Natural killer cell (primary cell): Measurements from ENCODE around the gene COX6A2. TPM values are rescaled to one million over a fixed set of nuclear protein-coding genes. Genes with fewer than 3 reads are reported as not detected.

Source experiments
- ATAC-seq, 3 donors: fragments of 150-1000 bp in 2 of 3; fragments of 200-7000 bp in 1 of 3; cut with Tn5 transposase; 1 replicate in 1 of 3; 2 replicates in 2 of 3; pipeline ENCODE4 v1.10.0; 2021; ENCODE audit warnings: mild to moderate bottlenecking in 2 of 3, moderate library complexity in 2 of 3
- DNase-seq, 2 donors: peaks; one replicate each; pipeline versions ENCODE4 v3.0.0 to v3.0.0-alpha.2; 2013 to 2021; ENCODE audit warnings: mixed read lengths in 1 of 2
- H3K27ac ChIP-seq: one replicate; pipeline ENCODE4 v1.5.1; 2013; ENCODE audit warnings: mild to moderate bottlenecking, low read length
- H3K27me3 ChIP-seq: one replicate; pipeline ENCODE4 v1.6.1; 2013; ENCODE audit warnings: low read length; ENCODE audit not compliant: control insufficient read depth, insufficient read depth
- H3K36me3 ChIP-seq: one replicate; pipeline ENCODE4 v1.6.1; 2013; ENCODE audit warnings: low read length; ENCODE audit not compliant: control insufficient read depth, insufficient read depth
- H3K4me1 ChIP-seq: one replicate; pipeline ENCODE4 v1.6.1; 2013; ENCODE audit warnings: low read length; ENCODE audit not compliant: control insufficient read depth, insufficient read depth
- H3K4me3 ChIP-seq: one replicate; pipeline ENCODE4 v1.5.1; 2013; ENCODE audit warnings: low read length
- H3K9me3 ChIP-seq: one replicate; pipeline ENCODE4 v1.6.1; 2013; ENCODE audit warnings: low read length; ENCODE audit not compliant: control insufficient read depth, insufficient read depth
- H3K27ac Mint-ChIP-seq, 2 donors: one replicate each; pipeline ENCODE4 v1.8.0; 2022; ENCODE audit warnings: mild to moderate bottlenecking in 2 of 2, mixed read lengths in 2 of 2, moderate library complexity in 1 of 2
- H3K27me3 Mint-ChIP-seq, 2 donors: one replicate each; pipeline ENCODE4 v1.8.0; 2022; ENCODE audit warnings: low read depth in 2 of 2, mixed read lengths in 2 of 2
- H3K36me3 Mint-ChIP-seq: one replicate; pipeline ENCODE4 v1.8.0; 2022; ENCODE audit warnings: mixed read lengths
- H3K4me1 Mint-ChIP-seq, 2 donors: one replicate each; pipeline ENCODE4 v1.8.0; 2022; ENCODE audit warnings: mixed read lengths in 2 of 2
- H3K4me3 Mint-ChIP-seq: one replicate; pipeline ENCODE4 v1.8.0; 2022; ENCODE audit warnings: mild to moderate bottlenecking, moderate library complexity, mixed read lengths
- H3K9me3 Mint-ChIP-seq, 2 donors: one replicate each; pipeline ENCODE4 v1.8.0; 2022; ENCODE audit warnings: mixed read lengths in 2 of 2
- WGBS: methylation state at CpG from one replicate; pipeline ENCODE4 v1.1.7; 2013; ENCODE audit warnings: missing lambda C conversion rate; ENCODE audit not compliant: insufficient coverage; 5-methylcytosine and 5-hydroxymethylcytosine counted together
- intact Hi-C: fragments of 100-400 bp; cut with micrococcal nuclease; formaldehyde crosslinking; loops from one replicate; pipeline ENCODE4 v1.14.2; 2022
- total RNA-seq, 4 donors: library from RNA; stranded (reverse); fragments of 120-200 nt in 1 of 4; gene quantifications; one replicate each; pipeline versions ENCODE4 v1.2.3 to v1.2.4, GENCODE V29; 2013 to 2022
- TF ChIP-seq, protein P1 (sequence below): fragments of 200-600 bp; IDR thresholded peaks from one replicate; pipeline ENCODE4 v1.8.0; 2022; ENCODE audit warnings: antibody characterized with exemption

COX6A2 gene
- total RNA-seq, 3 donors from 2014 or later (not counting 1 experiment from before 2014, with no cell fraction given) = not detected

DNA sequence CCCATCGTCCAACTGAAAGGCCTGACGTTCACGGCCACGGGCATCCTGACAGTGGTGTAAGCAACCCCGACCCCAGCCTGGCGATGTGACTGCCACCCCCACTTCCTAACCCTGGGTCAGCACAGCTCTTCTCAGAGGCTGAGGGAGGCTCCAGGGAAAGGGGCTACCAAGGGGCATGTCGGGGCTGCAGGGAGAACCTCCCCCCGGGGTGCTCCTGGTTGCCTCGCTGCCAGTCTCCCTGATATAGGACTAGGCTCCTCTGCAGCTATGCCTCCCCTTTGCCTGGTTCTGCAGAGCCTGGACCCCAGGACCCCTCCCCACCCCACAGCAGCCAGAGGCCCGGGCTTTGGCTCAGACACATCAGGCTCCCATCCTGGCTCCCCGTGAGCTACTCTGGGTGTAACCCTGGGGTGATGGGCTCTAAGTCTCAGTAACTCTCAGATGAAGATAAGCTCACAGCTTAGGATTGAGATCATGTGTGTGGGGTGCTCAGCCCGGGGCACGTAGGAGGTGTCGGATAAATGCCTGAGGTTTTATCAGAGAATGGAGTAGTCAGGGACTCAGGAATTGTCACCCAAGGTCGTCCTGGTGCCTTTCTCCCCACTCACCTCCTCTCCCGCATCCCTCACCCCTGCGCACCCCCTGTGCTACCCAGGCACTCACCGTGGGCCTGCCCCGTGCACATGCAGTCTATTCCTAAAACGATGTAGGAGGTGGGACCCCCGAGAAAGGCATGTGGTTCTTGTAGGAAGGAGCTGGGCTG, 24.4 kb downstream of the COX6A2 start:
- Mint-ChIP-seq H3K9me3 (peaks cover 0 to 2% of the 10 kb centered on the region in 2 donors), H3K4me1 (peaks cover 34 to 39% of the 10 kb centered on the region in 2 donors), H3K27me3 (no peaks in the 10 kb centered on the region), H3K4me3 (no peak overlapping the region), H3K36me3 (no peaks in the 10 kb centered on the region), H3K27ac (no peak overlapping the region)
- ATAC-seq (no peak), DNase-seq (no peak)
- 89% methylated on average over 21 of the region's 21 CpGs for WGBS
- no peak overlapping the region for H3K4me3 ChIP-seq
- no peaks in the 10 kb centered on the region for H3K36me3 ChIP-seq
- H3K9me3 ChIP-seq = peaks cover 7% of the 10 kb centered on the region
- H3K4me1 ChIP-seq = peaks cover 49% of the 10 kb centered on the region
- no peak overlapping the region for H3K27ac ChIP-seq
- intact Hi-C loops = loop anchor here (5.0 kb wide), 1 partner anchor 36 kb away; no protein-coding TSS in a partner anchor
- TF ChIP-seq, protein P1, sequence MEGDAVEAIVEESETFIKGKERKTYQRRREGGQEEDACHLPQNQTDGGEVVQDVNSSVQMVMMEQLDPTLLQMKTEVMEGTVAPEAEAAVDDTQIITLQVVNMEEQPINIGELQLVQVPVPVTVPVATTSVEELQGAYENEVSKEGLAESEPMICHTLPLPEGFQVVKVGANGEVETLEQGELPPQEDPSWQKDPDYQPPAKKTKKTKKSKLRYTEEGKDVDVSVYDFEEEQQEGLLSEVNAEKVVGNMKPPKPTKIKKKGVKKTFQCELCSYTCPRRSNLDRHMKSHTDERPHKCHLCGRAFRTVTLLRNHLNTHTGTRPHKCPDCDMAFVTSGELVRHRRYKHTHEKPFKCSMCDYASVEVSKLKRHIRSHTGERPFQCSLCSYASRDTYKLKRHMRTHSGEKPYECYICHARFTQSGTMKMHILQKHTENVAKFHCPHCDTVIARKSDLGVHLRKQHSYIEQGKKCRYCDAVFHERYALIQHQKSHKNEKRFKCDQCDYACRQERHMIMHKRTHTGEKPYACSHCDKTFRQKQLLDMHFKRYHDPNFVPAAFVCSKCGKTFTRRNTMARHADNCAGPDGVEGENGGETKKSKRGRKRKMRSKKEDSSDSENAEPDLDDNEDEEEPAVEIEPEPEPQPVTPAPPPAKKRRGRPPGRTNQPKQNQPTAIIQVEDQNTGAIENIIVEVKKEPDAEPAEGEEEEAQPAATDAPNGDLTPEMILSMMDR = no peak
- no peaks in the 10 kb centered on the region for H3K27me3 ChIP-seq

DNA sequence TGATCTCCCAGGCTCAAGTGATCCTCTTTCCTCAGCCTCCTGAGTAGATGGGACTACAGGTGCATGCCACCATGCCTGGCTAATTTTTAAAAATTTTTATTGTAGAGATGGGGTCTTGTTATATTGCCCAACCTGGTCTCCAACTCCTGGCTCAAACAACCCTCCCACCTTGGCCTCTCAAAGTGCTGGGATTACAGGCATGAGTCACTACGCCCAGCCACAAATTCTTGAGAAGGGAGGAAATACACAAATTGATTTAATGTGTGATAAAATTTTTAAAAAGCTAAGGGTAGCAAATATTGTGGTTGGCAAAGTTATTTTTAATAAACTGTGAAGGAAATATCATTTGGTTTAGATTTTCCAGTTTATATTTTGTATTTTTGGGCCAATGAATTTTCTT, 25.5 kb downstream of the COX6A2 start:
- no peaks in the 10 kb centered on the region for H3K36me3 ChIP-seq
- no peak overlapping the region for H3K4me3 ChIP-seq
- TF ChIP-seq, protein P1 = no peak
- H3K27ac ChIP-seq = no peak overlapping the region
- Mint-ChIP-seq H3K36me3 (no peaks in the 10 kb centered on the region), H3K27ac (no peak overlapping the region), H3K4me1 (peaks cover 36 to 47% of the 10 kb centered on the region in 2 donors), H3K9me3 (peaks cover 0 to 2% of the 10 kb centered on the region in 2 donors), H3K27me3 (no peaks in the 10 kb centered on the region), H3K4me3 (peak overlapping the region; percentile 17)
- intact Hi-C loops = loop anchor here (5.0 kb wide), 1 partner anchor 35 kb away; no protein-coding TSS in a partner anchor
- ATAC-seq = peak in 1 of 3 donors; percentile 17
- peaks cover 7% of the 10 kb centered on the region for H3K9me3 ChIP-seq
- no peaks in the 10 kb centered on the region for H3K27me3 ChIP-seq
- peaks cover 60% of the 10 kb centered on the region for H3K4me1 ChIP-seq
- WGBS = 43% methylated on average over 1 of the region's 1 CpG
- no peak for DNase-seq

DNA sequence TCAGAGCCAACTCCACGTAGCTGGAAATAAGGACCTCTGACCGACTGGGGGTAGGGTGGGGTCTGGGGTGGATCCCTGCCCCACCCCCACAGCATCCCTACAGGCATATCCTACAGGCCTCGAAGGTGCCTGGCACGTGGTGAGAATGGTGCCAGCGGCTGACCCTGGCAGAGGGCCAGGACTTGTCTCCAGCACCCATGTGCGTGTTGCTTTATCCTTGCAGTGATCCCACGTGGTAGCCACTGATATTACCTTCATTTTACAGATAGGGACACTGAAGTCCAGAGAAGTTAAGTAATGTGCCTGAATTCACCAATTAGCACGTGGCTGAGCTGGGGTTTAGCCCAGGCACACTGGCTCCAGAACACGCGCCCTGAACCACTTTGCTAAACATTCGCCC, 26.7 kb downstream of the COX6A2 start:
- TF ChIP-seq, protein P1 = no peak
- H3K4me3 Mint-ChIP-seq = no peak overlapping the region
- peaks cover 33 to 48% of the 10 kb centered on the region in 2 donors for H3K4me1 Mint-ChIP-seq
- peaks cover 0 to 2% of the 10 kb centered on the region in 2 donors for H3K9me3 Mint-ChIP-seq
- WGBS = 68% methylated on average over 9 of the region's 11 CpGs
- H3K36me3 ChIP-seq = no peaks in the 10 kb centered on the region
- intact Hi-C loops = loop anchor here (5.0 kb wide), 1 partner anchor 34 kb away; no protein-coding TSS in a partner anchor
- peaks cover 68% of the 10 kb centered on the region for H3K4me1 ChIP-seq
- no peaks in the 10 kb centered on the region for H3K27me3 Mint-ChIP-seq
- no peak for ATAC-seq
- H3K27ac ChIP-seq = no peak overlapping the region
- H3K9me3 ChIP-seq = peaks cover 7% of the 10 kb centered on the region
- H3K27ac Mint-ChIP-seq = peak overlapping the region in 1 of 2 donors; percentile 22
- no peaks in the 10 kb centered on the region for H3K27me3 ChIP-seq
- DNase-seq = no peak
- H3K36me3 Mint-ChIP-seq = no peaks in the 10 kb centered on the region
- no peak overlapping the region for H3K4me3 ChIP-seq
